HG03457 (cell line): Measurements from ENCODE around the gene CXCR4.
A peak's percentile ranks its signal among the peaks of the same experiment; 100 is the strongest.

ENCODE experiments used
- ATAC-seq: cut with Tn5 transposase; IDR thresholded peaks from one replicate; pipeline ENCODE4 v1.9.1; 2021; ENCODE audit warnings: moderate number of reproducible peaks; ENCODE audit not compliant: unreplicated experiment

Gene CXCR4

DNA sequence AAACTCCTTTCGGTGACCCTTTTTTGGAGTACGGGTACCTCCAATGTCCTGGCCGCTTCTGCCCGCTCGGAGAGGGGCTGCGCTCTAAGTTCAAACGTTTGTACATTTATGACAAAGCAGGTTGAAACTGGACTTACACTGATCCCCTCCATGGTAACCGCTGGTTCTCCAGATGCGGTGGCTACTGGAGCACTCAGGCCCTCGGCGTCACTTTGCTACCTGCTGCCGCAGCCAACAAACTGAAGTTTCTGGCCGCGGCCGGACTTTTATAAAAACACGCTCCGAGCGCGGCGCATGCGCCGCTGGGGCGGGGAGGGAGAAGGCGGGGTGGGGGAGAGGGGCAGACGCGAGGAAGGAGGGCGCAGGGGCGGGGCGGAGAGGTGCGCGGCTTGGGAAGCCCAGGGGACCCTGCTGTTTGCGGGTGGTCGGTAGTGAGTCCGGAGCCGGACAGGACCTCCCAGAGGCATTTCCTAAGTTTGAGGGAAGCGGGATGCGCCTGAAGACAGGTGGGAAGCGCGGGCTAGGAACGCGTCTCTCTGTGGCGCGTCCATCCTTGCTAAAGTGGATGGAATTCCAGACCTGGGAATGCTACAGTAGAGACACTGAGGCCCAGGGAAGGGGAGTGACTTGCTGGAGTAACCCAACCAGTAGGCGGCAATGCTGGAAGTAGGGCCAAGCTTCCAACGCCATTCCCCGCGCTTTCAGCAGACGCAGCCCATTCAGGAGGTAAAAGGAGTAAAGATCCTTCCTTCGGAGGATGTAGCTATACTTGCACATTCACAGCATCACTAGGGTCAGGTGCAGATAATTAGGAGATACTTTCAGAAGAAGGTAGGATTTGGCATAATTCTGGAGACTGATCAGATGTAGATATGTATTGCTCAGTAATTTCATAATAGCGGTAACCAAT lies at the start of gene CXCR4:
TSS of gene CXCR4 (minus strand) at position 241 of the 910 bp plus-strand sequence. CDS start at position 152, 89 bp downstream.
- ATAC-seq: no peak

DNA sequence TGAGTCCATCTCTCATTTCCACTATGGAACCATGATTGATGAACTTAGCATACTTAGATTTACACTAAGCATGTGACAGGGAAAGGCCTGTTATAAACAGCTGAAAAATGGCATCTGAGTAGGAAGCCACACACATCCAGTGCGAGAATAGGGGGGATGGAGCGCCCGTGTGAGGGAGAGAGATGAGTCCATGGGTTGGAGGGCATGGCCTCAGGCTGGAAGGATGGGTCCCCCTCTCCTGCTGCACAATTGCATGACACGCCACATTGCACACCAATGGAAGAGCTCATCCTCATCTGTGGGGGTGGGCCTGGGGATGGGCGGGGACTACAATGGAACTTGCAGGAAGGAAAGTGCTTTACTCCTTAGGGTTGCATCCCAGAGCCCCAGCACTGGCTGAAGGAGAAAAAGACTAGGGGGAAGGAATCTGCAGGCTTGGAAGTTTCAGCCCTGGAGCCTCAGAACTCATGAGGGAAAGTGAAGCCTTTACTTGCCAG lies 46.4 kb upstream of the CXCR4 start:
- ATAC-seq: no peak

DNA sequence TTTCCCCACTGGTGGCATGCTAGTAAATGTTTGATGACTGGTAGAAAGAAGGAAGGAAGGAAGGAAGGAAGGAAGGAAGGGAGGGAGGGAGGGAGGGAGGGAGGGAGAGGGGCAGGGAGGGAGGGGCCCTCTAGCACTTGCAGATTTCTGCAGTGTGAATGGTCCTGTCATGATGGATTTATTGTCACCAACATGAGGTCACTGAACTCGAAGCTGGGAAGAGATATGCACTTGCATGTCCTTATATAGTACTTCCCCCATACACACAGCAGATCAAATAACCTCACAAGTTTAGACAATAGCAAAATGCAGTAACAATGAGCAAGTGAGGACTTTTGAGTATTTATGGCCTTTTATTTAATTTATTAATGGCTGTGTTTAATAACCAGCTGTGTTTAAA lies 44.5 kb upstream of the CXCR4 start:
- ATAC-seq: no peak

DNA sequence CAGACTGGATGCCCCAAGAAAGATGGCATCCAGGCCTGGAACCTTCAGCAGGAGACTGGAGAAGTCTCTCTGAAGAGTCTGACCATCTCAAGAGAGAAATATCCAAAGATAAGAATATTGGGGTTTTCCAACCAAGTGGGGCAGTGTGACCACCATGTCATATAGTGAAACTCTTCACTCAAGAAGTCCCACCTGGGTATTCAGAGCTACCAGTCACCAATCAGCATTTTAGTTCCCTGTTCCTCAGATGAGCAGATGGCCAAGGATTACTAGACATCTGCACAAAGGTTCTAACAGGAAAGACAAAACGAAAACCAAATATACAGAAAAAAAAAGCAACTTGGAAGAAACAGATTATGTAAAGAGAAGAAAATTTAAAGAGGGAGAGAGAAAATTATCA lies 38.5 kb upstream of the CXCR4 start:
- ATAC-seq: no peak

DNA sequence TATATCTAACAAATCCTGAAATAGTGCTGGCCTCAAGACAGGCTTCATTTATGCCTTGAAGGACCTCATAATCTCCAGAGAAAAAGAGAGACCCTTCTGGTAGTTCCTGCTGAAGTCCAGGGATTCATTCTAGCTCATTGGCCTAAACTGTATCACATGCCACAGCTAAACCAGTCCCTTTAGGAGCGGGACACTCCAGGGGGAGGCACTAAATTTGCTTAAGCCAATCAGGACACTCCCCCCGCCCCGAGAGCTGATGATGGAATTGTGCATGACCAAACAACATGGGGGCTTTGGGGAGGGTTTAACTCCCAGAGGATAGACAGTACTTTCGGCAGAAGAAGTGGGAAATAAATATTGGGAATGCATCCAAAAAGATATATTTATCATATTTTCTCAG lies 36.4 kb upstream of the CXCR4 start:
- no peak for ATAC-seq

DNA sequence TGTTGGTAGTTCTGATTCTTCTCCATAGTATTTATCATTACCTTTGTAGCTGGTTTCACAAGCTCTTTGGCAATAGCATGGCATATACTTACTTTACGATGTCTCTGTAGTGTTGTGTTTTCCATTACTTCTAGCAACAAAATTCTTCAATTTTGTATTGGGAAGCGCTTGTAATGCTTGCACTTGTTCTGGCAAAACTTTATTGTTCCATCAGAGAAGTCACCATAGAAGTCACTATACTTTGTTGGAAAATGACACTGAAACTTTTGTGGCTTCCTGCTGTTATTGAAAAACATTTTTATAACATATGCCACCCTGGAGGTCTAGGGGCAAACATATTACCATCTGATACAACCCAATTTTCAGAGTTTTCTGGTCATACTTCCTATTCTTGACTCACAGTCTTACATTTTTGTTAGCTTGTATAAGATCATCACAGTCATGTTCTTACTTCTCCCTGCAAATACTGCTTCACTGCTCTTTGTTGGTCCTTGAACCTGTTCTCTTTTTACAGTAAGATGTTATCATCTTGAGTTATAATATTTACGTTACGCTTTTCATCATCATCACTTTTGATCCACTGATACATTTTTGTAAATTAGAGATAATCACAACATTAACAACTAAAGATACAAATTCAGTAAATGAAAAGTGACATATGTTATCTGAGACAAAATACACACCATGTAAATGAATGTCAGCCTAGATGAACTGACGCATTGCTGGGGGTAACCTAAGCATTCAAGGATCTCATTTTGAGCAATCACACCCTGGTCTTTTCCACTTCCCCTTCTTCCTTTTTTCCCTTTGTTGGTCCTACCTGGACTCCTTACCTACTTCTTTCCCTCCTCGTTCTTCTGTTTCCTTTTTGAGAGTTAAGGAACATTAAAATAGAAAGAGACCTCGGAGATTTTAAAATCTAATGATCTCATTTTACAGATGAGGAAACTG lies 33.3 kb upstream of the CXCR4 start:
- ATAC-seq: no peak

DNA sequence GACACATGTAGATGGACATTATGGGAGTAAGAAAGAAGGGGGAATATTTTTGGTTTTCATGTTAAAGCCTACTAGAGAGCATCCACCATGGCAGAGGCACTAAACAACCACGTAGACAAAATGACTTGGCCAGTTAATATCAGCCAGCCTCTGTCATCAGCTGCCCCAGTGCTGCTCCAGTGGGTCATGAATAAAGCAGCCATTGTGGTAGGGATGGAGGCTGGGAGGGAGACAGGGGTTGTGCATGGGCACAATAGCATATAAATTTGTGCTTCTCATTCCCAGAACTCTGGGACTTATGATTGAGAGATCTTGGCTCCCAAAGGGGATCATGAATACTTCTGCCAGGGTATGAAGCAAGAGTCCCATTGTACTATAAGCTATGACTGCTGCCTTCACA lies 31.1 kb upstream of the CXCR4 start:
- no peak for ATAC-seq

DNA sequence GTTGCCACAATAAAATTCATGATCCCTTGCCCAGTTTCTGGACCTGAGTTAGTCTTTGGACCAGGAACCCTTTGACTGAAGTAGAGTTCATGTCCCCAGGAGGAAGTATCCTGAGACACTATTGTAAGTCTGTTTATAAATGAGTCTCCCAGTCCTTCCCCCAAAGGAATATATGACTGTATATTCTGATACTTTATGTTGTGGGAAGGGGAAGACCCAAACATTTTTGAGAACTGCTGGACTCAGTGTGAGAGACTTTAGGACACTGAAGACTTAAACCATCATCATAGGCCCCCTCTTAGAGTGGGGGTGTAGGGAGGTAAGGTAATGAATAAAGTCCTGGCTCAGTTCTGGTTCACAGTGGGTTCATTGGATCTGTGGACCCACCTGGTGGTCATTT lies 28.6 kb upstream of the CXCR4 start:
- no peak for ATAC-seq

DNA sequence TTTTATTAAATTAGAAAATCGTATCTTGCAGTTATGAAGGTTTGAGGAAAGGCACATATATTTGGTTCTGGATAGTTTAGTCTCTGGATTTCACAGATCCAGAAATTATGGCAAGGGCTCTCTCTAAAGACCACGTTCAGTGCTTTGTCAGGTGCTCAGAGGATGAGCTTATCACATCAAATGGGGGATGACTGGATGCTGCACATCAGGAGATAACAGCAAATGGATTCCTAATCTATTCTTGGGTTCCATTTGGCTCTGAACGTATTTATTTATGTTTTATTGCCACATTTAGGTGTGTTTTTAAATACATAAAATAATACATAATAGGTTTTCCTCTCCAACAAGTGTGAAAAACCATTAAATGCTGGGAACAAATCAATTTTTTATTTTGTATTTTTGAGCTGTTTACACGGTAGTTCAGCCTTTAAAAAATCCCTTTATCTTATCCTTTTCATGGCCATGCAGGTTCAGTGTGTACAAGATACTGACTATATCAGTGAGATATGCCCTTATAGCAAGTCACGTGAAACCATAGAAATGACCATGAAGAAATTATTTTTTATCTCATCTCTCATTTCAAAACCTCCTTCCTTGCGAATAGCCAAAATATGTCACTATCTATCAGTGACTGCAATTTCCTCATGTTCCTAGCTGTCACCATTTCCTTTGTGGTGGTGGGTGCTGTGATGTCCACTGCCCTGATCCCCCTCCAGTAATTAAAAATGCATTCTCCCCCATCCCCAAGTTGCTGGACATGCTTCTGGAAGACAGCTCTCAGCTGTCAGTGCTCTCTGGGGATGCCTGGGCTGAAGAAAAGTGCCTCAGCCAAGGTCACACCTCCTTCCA lies 25.9 kb upstream of the CXCR4 start:
- ATAC-seq: no peak

DNA sequence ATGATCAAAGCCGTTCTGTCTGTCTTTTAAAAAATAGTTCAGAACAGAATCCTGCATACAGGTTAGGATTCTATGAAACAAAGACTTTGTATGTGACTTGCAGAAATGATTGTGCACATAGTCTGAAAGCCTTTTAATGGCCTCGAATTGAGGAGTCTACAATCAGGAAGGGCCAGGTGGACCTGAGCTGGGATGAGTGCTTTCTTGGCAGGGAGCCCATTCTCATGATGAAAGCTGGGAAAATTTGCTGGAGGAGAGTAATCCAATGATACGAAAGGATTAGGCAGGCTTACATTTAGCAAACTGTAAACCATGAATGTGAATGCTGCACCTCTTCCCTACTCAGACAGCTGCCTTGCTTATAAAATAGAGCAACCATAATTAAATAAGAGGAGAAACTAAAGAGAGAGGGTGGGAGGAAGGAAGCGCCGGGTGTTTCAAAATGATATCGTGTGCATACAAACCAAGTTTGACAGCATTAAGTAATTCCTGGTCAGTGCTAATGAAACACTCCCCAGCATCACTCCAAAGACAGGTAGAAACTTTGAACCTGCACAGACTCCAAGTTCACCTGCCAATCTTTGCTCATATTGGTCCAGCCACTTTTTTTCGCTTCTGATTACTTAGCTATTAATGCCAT lies 23.7 kb upstream of the CXCR4 start:
- no peak for ATAC-seq

DNA sequence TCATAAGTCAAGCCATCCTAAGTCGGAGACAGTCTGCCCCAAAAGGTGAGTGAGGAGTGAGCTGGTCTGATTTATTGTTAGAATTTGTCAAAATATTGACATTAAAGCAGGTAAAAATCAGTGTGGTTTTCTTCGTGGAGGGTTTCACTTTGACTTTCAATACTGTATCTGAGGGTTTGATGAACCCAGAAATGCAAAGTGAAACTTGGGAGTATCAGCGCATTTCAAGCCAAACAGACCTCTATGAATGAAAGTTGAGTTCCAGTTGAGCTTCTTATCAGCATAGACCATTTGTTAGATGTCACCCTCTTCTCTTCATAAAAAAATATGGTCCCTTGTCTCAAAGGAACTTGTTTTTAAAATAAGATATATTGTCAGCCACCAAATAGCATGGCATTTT lies 21.7 kb upstream of the CXCR4 start:
- ATAC-seq: no peak

DNA sequence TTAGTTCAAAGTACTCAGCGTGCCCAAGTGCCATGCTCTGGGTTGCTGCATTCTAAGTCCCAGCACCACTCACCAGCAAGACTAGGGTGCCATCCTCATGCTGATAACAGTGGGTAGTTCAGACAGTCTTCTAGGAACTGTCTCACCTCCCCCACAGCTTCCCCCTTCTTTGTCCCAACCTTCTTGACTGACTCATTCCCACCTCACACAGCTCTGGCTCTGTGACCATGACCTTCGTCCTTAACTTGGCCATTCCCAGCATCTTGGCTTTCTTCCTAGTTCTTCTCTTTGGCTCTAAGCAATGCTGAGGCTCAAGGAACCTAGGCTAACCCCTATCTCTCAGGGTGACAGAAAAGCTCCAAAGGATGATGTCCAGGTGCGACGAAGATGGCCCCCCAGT lies 20.0 kb upstream of the CXCR4 start:
- no peak for ATAC-seq

DNA sequence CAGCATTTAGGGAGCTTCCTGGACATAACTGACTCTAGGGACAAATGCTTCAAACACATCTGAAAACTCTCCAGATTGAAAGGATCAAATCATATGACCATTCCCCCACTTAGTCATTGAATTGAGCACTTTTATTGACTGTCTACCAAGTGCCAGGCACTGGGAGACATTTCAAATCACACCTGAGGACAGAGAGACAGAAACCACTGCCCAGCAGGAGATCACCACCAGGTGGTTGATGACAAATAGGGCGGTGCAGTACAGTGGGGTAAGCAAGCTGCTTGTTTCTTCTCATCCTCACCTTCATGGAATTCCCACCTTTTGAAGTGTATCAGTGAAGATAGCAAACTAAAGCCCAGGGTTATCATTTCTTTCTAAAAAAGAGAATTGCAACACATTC lies 19.0 kb upstream of the CXCR4 start:
- ATAC-seq: no peak

DNA sequence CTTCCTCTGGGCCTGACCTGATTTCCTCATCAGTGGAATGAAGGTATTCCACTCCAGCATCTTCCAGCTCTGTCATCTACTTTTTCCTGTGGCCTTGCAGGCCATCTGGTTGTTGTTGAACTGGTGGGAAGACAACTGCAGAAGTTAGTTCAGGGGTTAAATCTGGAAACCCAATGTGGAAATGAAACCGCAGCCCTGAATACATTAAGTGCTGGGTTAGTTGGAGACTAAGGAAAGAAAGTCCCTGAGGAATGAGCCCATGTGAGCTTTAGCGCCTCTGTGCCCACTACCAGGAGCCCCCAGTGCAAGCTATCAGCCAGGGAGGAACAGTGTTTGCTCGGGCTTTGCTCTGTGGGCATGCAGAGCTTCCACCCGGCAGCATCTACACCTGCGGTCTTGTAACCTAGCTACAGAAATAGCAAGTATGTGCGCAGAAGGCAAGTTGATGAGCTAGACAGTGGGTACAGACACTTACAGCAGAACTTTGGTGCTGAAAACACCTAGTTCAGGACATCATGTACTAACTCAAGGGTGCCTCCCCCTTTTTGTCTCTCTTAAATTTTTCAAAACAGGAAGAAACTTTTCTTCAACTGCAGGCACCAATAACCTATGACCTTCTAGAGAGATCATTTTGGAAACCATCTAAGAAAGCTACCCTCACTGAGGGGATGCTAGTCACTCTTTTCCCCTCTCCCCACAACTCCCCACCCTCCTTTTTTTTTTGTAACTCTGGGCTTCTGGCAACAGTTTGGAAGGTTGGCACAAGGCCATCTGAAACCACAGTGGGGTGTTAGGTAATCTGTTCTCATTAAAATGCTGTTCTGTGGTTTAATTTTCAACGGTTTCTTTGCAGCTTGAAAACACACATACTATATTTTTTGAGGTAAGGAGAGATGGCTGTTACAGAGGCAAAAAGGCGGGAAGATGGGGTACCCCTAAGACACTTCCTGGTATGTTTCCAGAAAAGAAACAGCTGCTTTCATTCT lies 18.3 kb upstream of the CXCR4 start:
- peak; percentile 28 for ATAC-seq

DNA sequence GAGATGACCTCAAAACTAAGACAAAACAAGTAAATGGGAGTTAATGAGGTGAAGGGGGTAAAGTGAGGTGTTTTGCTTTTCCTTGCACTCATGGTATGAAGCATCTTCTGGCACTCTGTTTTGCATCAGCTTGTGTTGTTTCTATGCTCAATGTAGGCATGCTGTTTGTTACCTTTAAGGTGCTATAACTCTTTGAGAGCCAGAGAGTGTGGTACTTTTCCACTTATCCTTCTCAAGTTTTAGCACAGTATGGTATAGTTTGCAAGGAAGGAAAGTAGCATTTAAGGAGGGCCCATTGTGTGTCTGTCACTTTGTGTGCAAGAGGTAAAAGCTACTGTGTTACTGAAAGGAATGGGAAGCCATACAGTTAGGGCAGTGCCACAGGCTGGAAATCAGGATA lies 17.5 kb upstream of the CXCR4 start:
- ATAC-seq: no peak

DNA sequence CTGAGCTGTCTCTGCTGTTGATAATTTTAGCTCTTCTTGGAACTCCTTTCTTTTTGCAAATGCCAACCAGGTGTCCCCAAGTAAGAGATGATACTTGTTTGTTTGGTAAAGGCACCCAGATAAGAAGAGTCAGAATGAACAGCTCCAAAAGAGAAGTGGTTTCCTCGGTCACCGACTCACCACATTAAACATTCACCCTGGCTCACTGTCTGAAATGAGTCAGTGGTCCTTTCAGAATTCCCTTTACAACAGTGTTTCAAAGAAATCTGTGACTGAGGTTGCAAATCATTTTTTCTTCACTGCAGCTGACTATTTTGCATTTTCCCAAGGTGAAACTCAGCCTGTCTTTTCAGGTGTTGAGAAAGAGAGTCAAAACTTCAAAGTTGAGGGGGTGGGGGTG lies 16.2 kb upstream of the CXCR4 start:
- no peak for ATAC-seq

DNA sequence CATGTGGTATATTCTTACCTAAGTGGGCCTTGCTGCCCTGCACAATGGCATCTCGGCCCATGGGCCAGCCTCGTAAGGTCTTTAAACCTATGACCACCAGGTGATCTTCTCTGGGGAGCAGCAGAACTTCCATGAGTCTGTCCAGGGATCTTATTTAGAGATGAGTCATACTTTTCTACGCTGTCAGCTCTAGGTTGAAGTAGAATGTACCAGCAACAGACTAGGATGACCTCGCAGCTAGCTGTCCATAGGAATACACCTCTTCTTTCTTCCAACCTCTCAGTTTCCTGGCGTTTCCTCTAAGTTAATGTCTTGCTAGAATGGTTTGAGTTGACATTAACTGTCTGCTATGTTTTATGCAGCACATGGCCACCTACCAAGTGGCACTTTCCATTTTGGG lies 15.6 kb upstream of the CXCR4 start:
- no peak for ATAC-seq

DNA sequence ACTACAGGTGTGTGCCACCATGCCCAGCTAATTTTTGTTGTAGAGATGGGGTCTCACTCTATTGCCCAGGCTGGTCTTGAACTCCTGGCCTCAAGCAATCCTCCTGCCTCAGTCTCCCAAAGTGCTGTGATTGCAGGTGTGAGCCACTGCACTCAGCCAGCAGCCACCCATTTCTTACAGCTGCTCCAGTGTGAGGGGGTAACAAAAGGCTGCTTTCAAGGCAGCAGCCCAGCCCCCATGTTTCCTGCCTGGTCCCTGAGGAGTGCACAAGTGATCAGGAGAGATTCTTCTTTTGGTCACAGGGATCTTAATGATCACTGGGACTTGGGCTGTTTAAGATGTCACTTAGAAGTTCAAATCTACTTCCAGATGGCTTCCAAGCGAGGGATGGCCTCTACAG lies 15.2 kb upstream of the CXCR4 start:
- no peak for ATAC-seq

DNA sequence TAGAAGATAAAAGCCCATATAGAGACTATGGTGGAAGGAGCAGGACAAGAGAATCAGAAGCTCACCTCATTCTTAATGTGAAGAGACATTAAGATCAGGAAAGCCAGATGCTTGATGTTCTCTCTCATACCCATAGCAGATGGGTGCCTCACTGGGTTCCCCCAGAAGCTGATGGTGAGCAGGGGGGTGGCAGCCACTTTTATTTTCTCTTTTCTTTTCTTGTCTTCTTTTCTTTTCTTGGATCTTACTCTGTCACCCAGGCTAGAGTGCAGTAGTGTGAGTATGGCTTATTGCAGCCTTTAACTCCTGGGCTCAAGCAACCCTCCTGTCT lies 14.8 kb upstream of the CXCR4 start:
- ATAC-seq: no peak
